Measurements from ENCODE around the gene P2RX2.

Gene P2RX2

GRCh38 chr12:132641811-132642650 lies 23.5 kb downstream of the P2RX2 start:
- no peak for DNase-seq

- DNase-seq, result no peak
Measured at GRCh38 chr12:132642846-132643835, 24.6 kb downstream of the P2RX2 start.

- DNase-seq, result no peak
Measured at GRCh38 chr12:132646850-132647249, 28.3 kb downstream of the P2RX2 start.

GRCh38 chr12:132647858-132648257 lies 29.3 kb downstream of the P2RX2 start:
- no peak for DNase-seq

GRCh38 chr12:132648616-132649225 lies 30.1 kb downstream of the P2RX2 start:
- no peak for DNase-seq

GRCh38 chr12:132649226-132649945 lies 30.8 kb downstream of the P2RX2 start:
- DNase-seq, result no peak

GRCh38 chr12:132651444-132652100 lies 33.0 kb downstream of the P2RX2 start:
- DNase-seq, result no peak

- DNase-seq, result no peak
Measured at GRCh38 chr12:132653567-132654290, 35.2 kb downstream of the P2RX2 start.

- DNase-seq, result no peak
Measured at GRCh38 chr12:132657004-132657727, 38.6 kb downstream of the P2RX2 start.

- DNase-seq, result no peak
Measured at GRCh38 chr12:132658149-132658894, 39.7 kb downstream of the P2RX2 start.

GRCh38 chr12:132659146-132659545 lies 40.6 kb downstream of the P2RX2 start:
- DNase-seq, result no peak

GRCh38 chr12:132660052-132660451 lies 41.5 kb downstream of the P2RX2 start:
- no peak for DNase-seq

GRCh38 chr12:132660996-132661395 lies 42.4 kb downstream of the P2RX2 start:
- no peak for DNase-seq

- DNase-seq, result no peak
Measured at GRCh38 chr12:132661972-132662371, 43.4 kb downstream of the P2RX2 start.

GRCh38 chr12:132662901-132663755 lies 44.6 kb downstream of the P2RX2 start:
- no peak for DNase-seq

GRCh38 chr12:132664206-132665148 lies 45.9 kb downstream of the P2RX2 start:
- DNase-seq, result no peak

GRCh38 chr12:132665149-132665491 lies 46.5 kb downstream of the P2RX2 start:
- DNase-seq, result no peak

- no peak for DNase-seq
Measured at GRCh38 chr12:132665794-132666193, 47.2 kb downstream of the P2RX2 start.
